Raji (cell line): ENCODE measurements around the gene HRH3.

ENCODE experiments used
- POLR2A ChIP-seq: IDR thresholded peaks from 2 replicates; pipeline ENCODE4 v1.6.1; 2011; ENCODE audit warnings: low read depth, low read length, control low read depth; ENCODE audit not compliant: insufficient read depth

Gene HRH3

DNA sequence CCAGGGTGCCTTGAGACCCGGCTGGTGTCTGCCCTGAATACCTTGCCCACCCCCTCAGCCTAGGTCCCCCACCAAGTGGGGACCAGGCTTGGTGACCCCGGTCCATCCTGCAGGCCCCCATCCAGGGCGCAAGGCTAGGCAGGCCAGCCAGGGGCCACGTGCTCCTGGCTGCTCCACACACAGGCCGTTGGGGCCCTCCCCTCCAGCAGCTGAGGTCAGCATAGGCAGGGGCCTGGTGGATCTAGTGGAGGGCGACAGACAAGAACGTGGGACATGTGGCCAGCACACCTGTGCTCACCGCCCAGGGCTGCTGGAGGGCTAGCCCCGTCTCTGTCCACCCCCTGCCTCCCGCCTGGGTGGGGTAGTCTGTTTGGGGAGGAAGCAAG is 7.5 kb upstream of the HRH3 start:
- TF ChIP-seq POLR2A, result no peak

DNA sequence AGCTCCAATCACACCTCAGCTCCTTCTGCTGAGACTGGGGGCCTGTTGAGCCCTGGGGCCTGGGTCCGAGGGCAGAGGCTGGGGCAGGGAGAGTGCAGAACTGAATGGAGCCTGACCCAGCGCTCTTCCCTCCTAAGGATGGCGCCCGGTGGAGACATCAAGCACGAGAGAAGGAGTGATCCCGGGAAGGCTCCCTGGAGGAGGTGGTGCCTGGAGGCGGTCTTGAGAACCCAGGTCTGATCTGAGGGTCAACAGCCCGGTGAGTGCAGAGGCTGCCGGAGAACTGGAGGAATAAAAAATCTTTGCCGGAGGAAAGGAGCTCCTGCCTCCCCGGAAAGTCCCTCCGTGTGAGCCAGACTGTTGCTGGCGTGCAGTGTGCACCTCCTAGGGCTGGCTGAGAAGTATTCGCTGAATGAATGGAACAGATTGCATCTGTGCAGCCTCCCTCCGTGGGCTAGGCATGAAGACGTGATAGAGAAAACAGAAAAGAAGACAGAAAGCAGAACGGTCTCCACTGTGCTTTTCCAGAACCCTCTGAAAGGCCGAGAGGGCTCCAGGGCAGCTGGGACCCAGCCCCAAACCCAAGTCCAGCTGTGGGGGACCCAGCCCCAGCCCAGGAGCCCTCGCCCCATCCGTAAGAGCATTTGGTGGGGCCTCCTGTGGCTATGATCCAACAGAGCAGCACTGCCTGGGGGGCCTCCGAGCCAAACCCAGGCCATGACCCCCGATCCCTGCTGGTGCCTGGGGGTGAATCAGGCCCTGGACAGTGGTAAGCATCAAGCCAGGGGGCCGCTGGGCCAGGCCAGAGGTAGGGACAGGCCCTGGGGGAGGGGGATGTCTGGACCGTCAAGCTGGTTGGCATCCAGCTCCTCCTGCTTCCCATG is 6.9 kb upstream of the HRH3 start:
- no peak for TF ChIP-seq POLR2A

DNA sequence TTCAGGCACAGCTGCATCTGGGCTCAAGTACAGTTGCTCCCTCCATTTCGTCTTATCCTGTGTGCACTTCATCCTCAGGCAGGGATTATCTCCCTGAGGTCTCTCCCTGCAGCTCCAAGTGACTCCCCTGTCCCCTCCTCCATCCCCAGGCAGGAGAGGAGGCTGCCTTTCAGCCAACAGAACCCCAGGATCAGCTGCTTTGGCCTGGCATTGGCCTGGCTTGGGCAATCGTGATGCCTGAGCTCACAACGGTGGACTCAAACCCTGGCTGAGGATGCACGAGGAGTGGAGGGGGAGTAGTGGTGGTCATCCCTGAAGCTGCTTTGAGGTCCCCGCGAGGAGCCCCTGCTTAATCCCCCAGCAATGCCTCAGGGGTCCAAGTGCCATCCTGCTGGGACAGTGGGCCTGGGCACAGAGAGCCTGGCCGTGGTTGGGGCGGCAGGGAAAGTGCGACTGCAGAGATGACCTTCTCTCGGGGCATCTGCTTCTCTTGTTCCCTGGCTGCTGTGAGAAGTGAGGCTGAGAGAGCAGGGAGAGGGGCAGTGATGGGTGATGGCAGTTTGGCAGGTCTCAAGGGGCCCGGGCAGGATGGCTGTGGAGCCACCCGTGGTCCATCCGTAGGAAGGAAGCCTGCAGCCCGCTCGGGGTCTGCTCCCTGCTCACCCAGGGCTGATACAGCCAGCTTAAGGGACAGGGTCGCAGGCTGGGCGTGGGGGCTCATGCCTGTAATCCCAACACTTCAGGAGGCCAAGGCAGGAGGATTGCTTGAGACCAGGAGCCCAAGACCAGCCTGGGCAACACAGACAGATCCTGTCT is 6.0 kb upstream of the HRH3 start:
- no peak for TF ChIP-seq POLR2A

DNA sequence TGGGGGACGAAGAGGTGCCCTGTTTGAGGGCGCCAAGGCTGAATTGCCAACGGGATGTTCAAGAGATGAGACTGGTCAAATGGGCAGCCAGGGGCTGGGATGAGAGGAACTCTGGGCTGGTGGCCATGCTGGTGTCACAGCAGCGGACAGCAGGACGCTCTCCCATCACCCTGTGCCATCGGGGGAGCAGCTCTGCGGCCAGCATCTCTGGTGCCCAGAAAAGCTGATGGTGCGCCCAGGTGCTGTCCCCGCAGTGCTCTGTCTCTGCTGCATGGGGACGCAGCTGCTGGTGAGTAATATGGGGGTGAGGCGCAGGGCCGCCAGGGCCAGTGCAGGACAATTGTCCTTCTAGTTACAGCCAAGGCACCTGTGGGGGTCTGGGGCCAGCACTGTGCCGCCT is 4.9 kb upstream of the HRH3 start:
- TF ChIP-seq POLR2A, result no peak

DNA sequence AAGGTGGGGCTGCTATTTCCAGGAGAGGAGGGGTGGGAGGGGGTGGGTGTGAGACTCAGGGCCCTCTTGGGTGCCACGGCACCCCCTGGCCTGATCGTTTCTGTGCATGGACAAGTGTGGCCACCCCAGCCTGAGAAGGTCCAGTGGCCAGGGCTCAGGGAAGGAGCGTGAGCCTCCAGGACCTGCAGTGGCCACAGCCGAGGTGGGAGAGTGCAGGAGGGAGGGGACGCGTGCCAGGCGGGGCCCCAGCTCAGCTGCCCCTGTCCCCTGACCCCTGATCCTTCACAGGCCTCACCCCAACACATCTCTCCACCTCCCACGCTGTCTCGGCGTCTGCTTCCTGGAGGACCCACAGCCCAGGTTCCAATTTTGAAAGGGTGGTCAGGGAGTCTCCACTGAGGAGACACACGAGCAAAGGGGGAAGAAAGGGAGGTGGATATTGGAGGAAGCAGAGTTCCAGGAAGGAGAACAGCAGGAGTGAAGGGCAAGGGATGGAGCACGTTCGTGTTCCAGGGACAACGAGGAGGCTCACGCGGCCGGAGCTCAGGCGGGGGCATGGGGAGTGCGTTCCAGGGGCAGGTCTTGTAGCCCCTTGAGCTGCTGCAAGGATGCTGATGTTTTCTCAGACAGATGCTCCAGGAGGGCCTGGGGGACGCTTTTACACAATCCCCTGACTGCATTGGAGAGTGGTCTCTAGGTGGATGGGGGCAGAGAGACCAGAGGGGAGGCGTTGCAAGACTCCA is 4.2 kb upstream of the HRH3 start:
- TF ChIP-seq POLR2A, result no peak

DNA sequence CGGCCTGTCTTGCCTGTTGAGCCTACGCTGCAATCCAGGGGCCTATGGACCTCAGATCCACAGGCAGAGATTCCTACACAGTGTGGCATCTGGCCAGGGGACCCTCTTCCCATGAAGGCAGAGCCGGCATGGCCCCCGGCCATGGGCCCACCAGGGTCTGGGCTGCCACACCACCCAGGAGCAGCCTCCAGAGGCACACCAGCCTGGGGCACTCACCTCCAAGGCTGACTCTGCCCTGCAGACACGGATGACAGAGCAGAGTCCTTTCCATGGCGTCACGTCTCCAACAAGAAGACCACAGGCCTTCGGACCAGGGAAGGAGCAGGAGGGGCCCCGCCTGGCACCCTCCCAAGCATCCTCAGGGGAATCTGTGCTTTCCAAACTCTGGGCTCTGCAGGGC is 3.5 kb upstream of the HRH3 start:
- TF ChIP-seq POLR2A, result no peak

DNA sequence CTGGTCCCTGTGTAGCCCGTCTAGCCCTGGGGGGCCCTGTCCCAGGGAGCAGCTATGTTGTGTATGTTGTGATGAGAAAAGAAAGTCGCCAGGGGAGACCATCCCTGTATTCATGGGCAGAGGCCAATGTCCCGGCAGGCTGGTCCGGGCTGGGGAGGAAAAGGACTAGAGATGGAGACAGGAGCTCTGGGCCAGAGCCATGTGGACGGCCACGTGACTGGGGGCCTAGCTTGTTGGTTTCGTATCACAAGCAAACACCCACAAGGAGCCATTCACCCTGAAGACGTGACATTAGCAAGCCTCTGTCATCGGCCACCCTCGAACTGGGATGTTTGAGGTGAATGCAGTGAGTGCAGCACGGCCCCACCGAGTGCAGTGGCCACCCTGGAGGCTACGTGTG is 2.9 kb upstream of the HRH3 start:
- TF ChIP-seq POLR2A, result no peak

DNA sequence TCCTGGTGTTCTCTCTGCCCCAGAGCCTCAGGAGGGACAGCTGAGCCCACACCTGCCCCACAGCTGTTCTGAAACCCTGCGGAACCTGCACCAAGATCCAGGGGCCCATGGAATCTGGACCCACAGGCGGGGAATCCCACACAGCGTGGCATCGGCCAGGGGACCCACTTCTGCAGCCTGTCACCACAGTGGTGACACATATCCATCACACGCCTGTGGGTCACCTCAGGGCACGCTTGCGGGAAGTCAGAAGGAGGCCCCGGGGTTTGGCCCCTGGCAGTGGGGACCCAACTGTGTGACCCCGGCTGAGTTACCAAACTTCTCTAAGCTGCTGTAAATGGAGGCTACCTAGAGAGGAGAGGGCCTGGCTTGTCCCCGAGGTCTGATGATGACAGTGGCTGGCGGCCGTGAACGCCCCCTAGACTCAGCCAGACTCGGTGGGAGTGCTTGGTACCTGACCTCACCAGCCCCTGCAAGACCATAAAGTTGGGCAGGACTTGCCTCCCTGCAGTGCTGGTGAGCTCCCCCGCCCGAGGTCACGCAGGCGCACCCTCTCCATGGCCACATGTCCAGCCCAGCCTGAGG is 2.3 kb upstream of the HRH3 start:
- no peak for TF ChIP-seq POLR2A

DNA sequence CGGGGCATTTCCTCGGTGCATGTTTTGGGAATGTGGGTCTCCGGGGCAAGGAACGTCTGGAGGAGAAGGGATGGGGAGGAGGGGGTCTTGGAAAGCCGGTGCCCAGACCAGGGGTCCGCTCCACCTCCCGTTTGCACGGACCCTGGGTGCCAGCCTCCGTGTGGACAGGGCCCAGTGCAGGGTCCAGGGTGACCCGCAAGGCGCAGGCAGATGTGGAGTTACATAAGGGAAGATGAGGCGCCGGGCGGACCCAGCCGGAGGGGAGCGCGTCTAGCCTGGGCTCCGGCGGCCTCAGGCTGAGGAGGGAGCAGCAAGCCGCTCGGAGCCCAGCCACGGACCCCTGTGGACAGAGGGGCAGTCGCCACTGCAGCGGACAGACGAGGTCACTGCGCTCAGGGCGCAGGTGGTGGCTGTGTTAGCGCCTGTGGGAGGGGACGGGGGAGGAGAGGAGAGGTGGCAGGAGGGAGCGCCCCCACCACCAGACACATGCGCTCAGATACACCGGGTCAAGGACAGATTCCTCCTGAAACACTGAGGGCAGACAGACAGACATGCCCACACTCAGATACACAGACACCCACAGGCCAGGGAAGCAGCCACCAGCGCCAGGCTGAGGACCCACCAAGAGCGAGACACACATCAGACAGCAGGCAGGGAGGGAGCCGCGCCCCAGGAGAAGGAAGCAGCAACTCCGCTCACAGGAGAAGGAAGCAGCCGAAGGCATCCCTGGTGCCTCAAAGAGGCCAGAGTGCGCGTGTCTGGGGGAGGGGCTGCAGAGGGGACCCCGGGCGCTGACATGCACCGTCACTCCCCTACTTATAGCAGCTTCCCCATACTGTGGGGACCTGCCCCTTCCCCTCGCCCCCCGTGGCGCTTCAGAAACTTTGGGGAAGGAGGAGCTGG is 839 bp upstream of the HRH3 start:
- no peak for TF ChIP-seq POLR2A

DNA sequence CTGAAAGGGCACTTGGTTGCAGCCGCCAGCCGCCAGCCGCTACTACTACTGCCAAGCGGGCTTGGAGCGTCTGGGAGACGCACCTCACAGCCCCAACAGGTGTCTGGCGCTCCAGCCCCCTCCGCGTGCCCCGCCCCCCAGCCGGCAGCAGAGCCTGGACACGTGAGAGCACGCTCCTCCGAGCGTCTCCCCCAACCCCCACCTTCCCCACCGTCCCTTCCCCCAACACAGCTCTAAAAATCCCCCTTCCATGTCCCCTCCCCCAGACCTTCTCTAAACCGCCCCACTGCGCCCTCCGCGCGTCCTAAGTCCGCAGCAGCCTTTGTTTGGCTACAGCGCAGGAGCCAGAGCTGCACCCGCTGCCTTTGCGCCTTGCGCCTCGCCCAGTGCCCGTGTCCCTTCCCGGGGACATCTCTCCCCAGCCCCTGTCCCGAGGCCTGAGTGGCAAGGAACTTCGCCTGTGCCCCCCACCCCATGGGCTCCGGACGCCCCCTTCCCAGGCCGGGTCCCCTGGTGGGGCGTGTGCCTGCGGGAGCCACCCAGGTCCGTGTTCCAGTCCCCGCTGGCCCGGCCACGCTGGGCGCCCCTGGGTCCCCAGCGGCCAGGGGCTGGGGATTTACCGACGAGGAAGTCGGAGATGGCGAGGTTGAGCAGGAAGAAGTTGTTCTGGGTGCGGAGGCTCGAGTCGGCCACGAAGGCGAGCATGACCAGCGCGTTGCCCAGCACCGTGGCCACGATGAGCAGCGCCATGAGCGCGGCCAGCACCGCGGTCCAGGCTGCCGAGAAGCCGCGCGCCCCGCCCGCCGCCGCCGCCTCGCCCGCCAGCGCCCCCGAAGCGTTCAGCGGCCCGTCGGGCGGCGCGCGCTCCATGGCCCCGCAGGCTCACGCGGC is 732 bp downstream of the HRH3 start:
- no peak for TF ChIP-seq POLR2A

DNA sequence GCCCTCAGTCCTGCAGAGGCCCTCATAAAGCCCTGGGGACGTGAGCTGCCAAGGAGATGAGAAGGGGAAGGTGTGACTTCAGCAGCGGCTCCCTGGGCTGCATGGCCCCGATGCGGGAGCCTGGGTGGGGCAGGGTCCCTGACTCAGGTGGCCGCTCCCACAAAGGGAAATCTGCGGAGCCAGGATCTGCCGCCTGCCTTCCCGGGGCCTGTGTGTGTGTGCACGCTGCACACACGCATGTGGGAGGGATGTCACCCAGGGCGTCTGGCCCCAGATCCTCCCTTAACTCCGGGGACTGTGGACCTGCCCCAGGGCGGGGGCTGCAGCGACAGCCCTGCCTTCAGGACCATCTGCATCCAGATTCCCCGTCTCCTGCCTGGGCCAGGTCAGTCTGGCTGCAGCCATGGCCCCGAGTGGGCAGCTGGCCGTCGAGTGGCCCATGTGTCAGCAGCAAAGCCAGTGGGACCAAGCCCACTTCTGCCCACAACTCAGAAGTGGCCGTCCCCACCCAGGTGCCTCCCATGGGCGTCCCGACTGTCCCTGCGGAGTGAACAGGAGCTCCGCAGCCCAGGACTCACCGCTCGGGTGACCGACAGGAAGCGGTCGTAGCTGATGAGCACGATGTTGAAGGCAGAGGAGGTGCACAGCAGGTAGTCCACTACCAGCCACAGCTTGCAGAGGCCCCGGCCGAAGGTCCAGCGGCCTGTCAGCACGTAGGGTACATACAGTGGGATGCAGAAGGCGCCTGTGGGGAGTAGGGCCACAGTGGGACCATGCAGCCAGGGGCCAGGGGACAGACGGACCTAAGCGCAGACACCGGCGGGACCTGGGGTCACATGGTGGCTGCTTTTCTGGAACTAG is 1.9 kb downstream of the HRH3 start:
- no peak for TF ChIP-seq POLR2A
